H1 (cell line): ENCODE measurements around the gene ARHGEF28. TPM values are rescaled to one million over a fixed set of nuclear protein-coding genes. Genes with fewer than 3 reads are reported as not detected.

Experiments
- CTCF ChIA-PET: fragments of 300-600 bp; sonication (Branson Sonifier 250); formaldehyde crosslinking; loops from one replicate; lab custom pipeline; 2021; ENCODE audit not compliant: partially characterized antibody; lab: Charles Lee
- POLR2A ChIA-PET: fragments of 300-600 bp; sonication (Branson Sonifier 250); formaldehyde crosslinking; loops from one replicate; lab custom pipeline; 2021; ENCODE audit warnings: inconsistent platforms; ENCODE audit not compliant: partially characterized antibody; lab: Charles Lee
- DNase-seq, 2 experiments: peaks; one replicate each; pipeline versions ENCODE4 v3.0.0 to v3.0.0-alpha.2; 2010 to 2022; ENCODE audit warnings: low spot score in 2 of 2, low read depth in 1 of 2, mixed read lengths in 1 of 2
- FAIRE-seq: peaks from 2 replicates; lab custom pipeline; 2011; peaks lifted over from hg19 to GRCh38; lab: Jason Lieb, UNC
- H2AFZ ChIP-seq: 2 replicates; pipeline ENCODE4 v1.8.1; 2012; ENCODE audit warnings: low read length, inconsistent platforms
- H2AK5ac ChIP-seq: 2 replicates; pipeline ENCODE4 v1.6.1; 2013; ENCODE audit warnings: low read depth, low read length
- H2BK120ac ChIP-seq: replicated peaks from 2 replicates; pipeline ENCODE3; 2013; ENCODE audit warnings: low read depth, low read length, inconsistent platforms
- H2BK12ac ChIP-seq: 2 replicates; pipeline ENCODE4 v1.6.1; 2013; ENCODE audit warnings: low read depth, low read length
- H2BK15ac ChIP-seq: 2 replicates; pipeline ENCODE4 v1.6.1; 2013; ENCODE audit warnings: low read length
- H2BK20ac ChIP-seq: 2 replicates; pipeline ENCODE4 v1.6.1; 2013; ENCODE audit warnings: low read length
- H2BK5ac ChIP-seq: 2 replicates; pipeline ENCODE4 v1.6.1; 2013; ENCODE audit warnings: low read depth, low read length
- H3K14ac ChIP-seq: 2 replicates; pipeline ENCODE4 v1.6.1; 2013; ENCODE audit warnings: inconsistent platforms; ENCODE audit not compliant: insufficient read length
- H3K18ac ChIP-seq: 2 replicates; pipeline ENCODE4 v1.6.1; 2013; ENCODE audit warnings: low read length; ENCODE audit errors: extremely low read depth
- H3K23ac ChIP-seq: 2 replicates; pipeline ENCODE4 v1.6.1; 2013; ENCODE audit warnings: inconsistent platforms; ENCODE audit not compliant: insufficient read length
- H3K23me2 ChIP-seq: 2 replicates; pipeline ENCODE4 v1.6.1; 2013; ENCODE audit warnings: low read depth, low read length
- H3K27ac ChIP-seq: 2 replicates; pipeline ENCODE4 v1.6.1; 2011; ENCODE audit warnings: low read depth, low read length, inconsistent platforms
- H3K27me3 ChIP-seq, 4 experiments: replicated peaks in 1 of 4; 1 replicate in 1 of 4; 2 replicates in 3 of 4; pipeline versions ENCODE4 v1.6.1 to v1.8.1; 2011 to 2013; ENCODE audit warnings: low read length in 3 of 4, mild to moderate bottlenecking in 3 of 4, inconsistent platforms in 2 of 4, mixed read lengths in 2 of 4, moderate library complexity in 1 of 4; ENCODE audit not compliant: control insufficient read depth in 3 of 4, insufficient read depth in 3 of 4; ENCODE audit errors: extremely low read depth in 1 of 4
- H3K36me3 ChIP-seq, 4 experiments: 2 replicates each; pipeline versions ENCODE4 v1.6.1 to v1.8.1; 2011 to 2013; ENCODE audit warnings: mild to moderate bottlenecking in 4 of 4, low read length in 3 of 4, moderate library complexity in 2 of 4, control low read depth in 1 of 4, inconsistent platforms in 1 of 4; ENCODE audit not compliant: insufficient read depth in 4 of 4, control insufficient read depth in 2 of 4
- H3K4ac ChIP-seq: replicated peaks from 2 replicates; pipeline ENCODE3; 2013; ENCODE audit warnings: low read length, low read depth, mixed read lengths, inconsistent platforms; ENCODE audit not compliant: insufficient read length
- H3K4me1 ChIP-seq, 4 experiments: replicated peaks in 1 of 4; 1 replicate in 1 of 4; 2 replicates in 3 of 4; pipeline versions ENCODE4 v1.6.1 to v1.8.1; 2011 to 2013; ENCODE audit warnings: low read length in 3 of 4, inconsistent platforms in 2 of 4, mixed read lengths in 1 of 4; ENCODE audit not compliant: insufficient read depth in 4 of 4, control insufficient read depth in 3 of 4
- H3K4me2 ChIP-seq, 2 experiments: 2 replicates each; pipeline versions ENCODE4 v1.6.1 to v1.8.1; 2011 to 2013; ENCODE audit warnings: low read depth in 2 of 2, low read length in 2 of 2, control low read depth in 1 of 2, inconsistent platforms in 1 of 2, mild to moderate bottlenecking in 1 of 2; ENCODE audit not compliant: insufficient read depth in 1 of 2
- H3K4me3 ChIP-seq, 4 experiments: fragments of 200-600, 300-600 bp in 1 of 4; sonication (generic), shearing (Covaris generic), sonication (Bioruptor Twin) in 1 of 4; 2 replicates each; pipeline versions ENCODE4 v1.5.1 to v1.8.1; 2011 to 2016; ENCODE audit warnings: low read length in 4 of 4, low read depth in 3 of 4, control low read depth in 2 of 4, inconsistent platforms in 2 of 4, mild to moderate bottlenecking in 2 of 4, mixed read lengths in 1 of 4, moderate library complexity in 1 of 4; ENCODE audit not compliant: insufficient read depth in 2 of 4; ENCODE audit errors: extremely low read depth in 1 of 4
- H3K56ac ChIP-seq: replicated peaks from 2 replicates; pipeline ENCODE3; 2013; ENCODE audit warnings: low read depth, mild to moderate bottlenecking, mixed read lengths, low read length, inconsistent platforms; ENCODE audit not compliant: insufficient read length
- H3K79me1 ChIP-seq: 2 replicates; pipeline ENCODE4 v1.6.1; 2013; ENCODE audit warnings: low read depth, low read length, control low read depth
- H3K79me2 ChIP-seq, 2 experiments: 2 replicates each; pipeline versions ENCODE4 v1.6.1 to v1.8.1; 2012 to 2013; ENCODE audit warnings: low read length in 2 of 2, mild to moderate bottlenecking in 2 of 2, inconsistent platforms in 1 of 2; ENCODE audit not compliant: insufficient read depth in 2 of 2, control insufficient read depth in 1 of 2
- H3K9ac ChIP-seq, 4 experiments: replicated peaks in 1 of 4; 1 replicate in 1 of 4; 2 replicates in 3 of 4; pipeline versions ENCODE4 v1.6.1 to v1.8.1; 2011 to 2013; ENCODE audit warnings: low read depth in 3 of 4, low read length in 3 of 4, control low read depth in 2 of 4, mild to moderate bottlenecking in 2 of 4, moderate library complexity in 2 of 4, inconsistent platforms in 1 of 4; ENCODE audit errors: extremely low read depth in 1 of 4
- H3K9me3 ChIP-seq, 2 experiments: 2 replicates each; pipeline versions ENCODE4 v1.6.1 to v1.8.1; 2012 to 2013; ENCODE audit warnings: mild to moderate bottlenecking in 2 of 2, moderate library complexity in 2 of 2, control low read depth in 1 of 2, inconsistent platforms in 1 of 2, low read depth in 1 of 2, low read length in 1 of 2, mixed read lengths in 1 of 2; ENCODE audit not compliant: insufficient read depth in 2 of 2
- H4K20me1 ChIP-seq, 2 experiments: replicated peaks in 1 of 2; 2 replicates each; pipeline versions ENCODE3 to v1.8.1; 2011 to 2013; ENCODE audit warnings: inconsistent platforms in 2 of 2, low read length in 2 of 2, mild to moderate bottlenecking in 1 of 2; ENCODE audit not compliant: insufficient read depth in 2 of 2, control insufficient read depth in 1 of 2
- H4K5ac ChIP-seq: 2 replicates; pipeline ENCODE4 v1.6.1; 2013; ENCODE audit warnings: low read length, low read depth, mixed read lengths, inconsistent platforms; ENCODE audit not compliant: insufficient read length
- H4K8ac ChIP-seq: 2 replicates; pipeline ENCODE4 v1.8.0; 2013; ENCODE audit warnings: mild to moderate bottlenecking, moderate library complexity, low read length, inconsistent platforms; ENCODE audit not compliant: insufficient read depth; ENCODE audit errors: extremely low read depth
- H4K91ac ChIP-seq: replicated peaks from 2 replicates; pipeline ENCODE3; 2013; ENCODE audit warnings: low read length, mixed read lengths, inconsistent platforms; ENCODE audit not compliant: insufficient read length
- BRCA1 ChIP-seq: IDR thresholded peaks from 2 replicates; pipeline ENCODE4 v1.6.1; 2012; ENCODE audit warnings: low read depth, low read length, improper control_type of control experiment
- CBX8 ChIP-seq: fragments of 300-800, 300-1000 bp; sonication (generic); IDR thresholded peaks from 2 replicates; pipeline ENCODE4 v1.7.1; 2016; ENCODE audit warnings: low read depth, low read length, borderline replicate concordance
- EGR1 ChIP-seq: IDR thresholded peaks from 2 replicates; pipeline ENCODE4 v1.6.1; 2011; ENCODE audit warnings: low read depth, low read length, borderline replicate concordance
- MAFK ChIP-seq: IDR thresholded peaks from 2 replicates; pipeline ENCODE4 v1.6.1; 2012; ENCODE audit warnings: low read depth, mild to moderate bottlenecking, improper control_type of control experiment, low read length
- TBP ChIP-seq: IDR thresholded peaks from 2 replicates; pipeline ENCODE4 v1.6.1; 2011; ENCODE audit warnings: low read depth, low read length, improper control_type of control experiment
- ZNF274 ChIP-seq: IDR thresholded peaks from 2 replicates; pipeline ENCODE4 v1.7.0; 2012; ENCODE audit warnings: low read length, borderline replicate concordance; ENCODE audit errors: extremely low read depth
- WGBS, 2 experiments: shearing (Covaris generic) in 1 of 2; methylation state at CpG; one replicate each; pipeline versions ENCODE4 v1.1.6 to v1.1.7; 2013 to 2015; ENCODE audit warnings: low lambda C conversion rate in 2 of 2, mixed read lengths in 2 of 2, inconsistent platforms in 1 of 2, low coverage in 1 of 2, missing lambda C conversion rate in 1 of 2; ENCODE audit not compliant: insufficient replicate concordance in 2 of 2, insufficient coverage in 1 of 2, insufficient read length in 1 of 2; ENCODE audit errors: extremely low coverage in 1 of 2, missing lambda C conversion rate in 1 of 2; 5-methylcytosine and 5-hydroxymethylcytosine counted together
- polyA plus RNA-seq, 7 experiments: library from polyadenylated mRNA; depleted of rRNA in 3 of 7; stranded (reverse) in 5 of 7; unstranded in 2 of 7; fragments of >200 nt in 5 of 7; fragments of 200-250 nt in 2 of 7; gene quantifications; 1 replicate in 5 of 7; 2 replicates in 1 of 7; 4 replicates in 1 of 7; pipeline versions ENCODE4 v1.2.1 to v1.2.3, GENCODE V29; 2011 to 2013; ENCODE audit warnings: missing spikeins in 2 of 7, mixed read lengths in 2 of 7
- total RNA-seq: library from RNA; stranded (reverse); fragmentation: NEBNext Ultra II Directional; extraction: Animal tissue kit (Norgen Biotek cat#: 25700); gene quantifications from 2 replicates; pipeline ENCODE4 v1.2.1, GENCODE V29; 2021

Gene ARHGEF28
- total and polyA plus RNA-seq, 2 of the 8 experiments (the other 6 are each of a cell fraction or from before 2014, with no cell fraction given) = 0.33 to 1.0 TPM

DNA sequence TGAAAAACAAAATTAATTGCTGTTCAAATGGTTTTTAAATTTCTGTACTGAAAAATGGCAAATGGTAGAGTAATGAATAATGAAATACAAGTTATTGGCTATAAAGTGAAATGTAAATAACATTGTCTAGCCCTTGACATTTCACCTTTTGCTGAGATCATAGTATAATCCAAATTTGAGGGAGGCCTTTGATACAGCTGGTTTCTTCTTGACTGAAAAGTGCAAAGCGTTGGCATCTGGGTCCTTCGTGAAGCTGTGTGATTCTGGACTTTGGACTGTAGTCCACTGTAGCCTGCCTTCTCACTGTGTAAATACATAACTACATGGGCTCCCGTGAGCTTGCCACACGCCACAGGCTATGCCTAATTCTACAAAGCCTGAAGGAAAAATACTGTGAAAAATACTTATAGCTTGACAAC lies 52.3 kb downstream of the ARHGEF28 start:
- no peak overlapping the region for H2BK20ac ChIP-seq
- H3K23me2 ChIP-seq = no peaks in the 10 kb centered on the region
- H2AK5ac ChIP-seq = no peak overlapping the region
- TF ChIP-seq CBX8 (no peak), EGR1 (no peak), TBP (no peak), MAFK (no peak), BRCA1 (no peak), ZNF274 (no peak)
- no peak overlapping the region for H2BK12ac ChIP-seq
- DNase-seq = no peak
- H3K4me2 ChIP-seq = no peak overlapping the region
- no peaks in the 10 kb centered on the region for H3K36me3 ChIP-seq
- H2BK15ac ChIP-seq = no peak overlapping the region
- H3K27ac ChIP-seq = no peak overlapping the region
- 86% methylated on average over 4 of the region's 4 CpGs; no CpG with 5 or more reads in 1 of the 2 experiments for WGBS, 2 experiments
- H3K79me1 ChIP-seq = no peaks in the 10 kb centered on the region
- no peak for FAIRE-seq
- no peak overlapping the region for H3K18ac ChIP-seq
- H3K4me3 ChIP-seq = no peak overlapping the region
- H4K20me1 ChIP-seq = no peaks in the 10 kb centered on the region
- ChIA-PET POLR2A (no interaction called here), CTCF (interaction anchor here (1.0 to 1.1 kb wide), 2 partner anchors 83 to 165 kb away, joined by 3 read pairs; no protein-coding TSS in a partner anchor)
- no peak overlapping the region for H2BK120ac ChIP-seq
- no peak overlapping the region for H4K91ac ChIP-seq
- H2BK5ac ChIP-seq = no peak overlapping the region
- H3K14ac ChIP-seq = no peak overlapping the region
- no peaks in the 10 kb centered on the region for H3K4me1 ChIP-seq
- H3K27me3 ChIP-seq = no peaks in the 10 kb centered on the region
- H3K9ac ChIP-seq = no peak overlapping the region
- H2AFZ ChIP-seq = no peak overlapping the region
- no peak overlapping the region for H4K5ac ChIP-seq
- H3K56ac ChIP-seq = no peak overlapping the region
- no peaks in the 10 kb centered on the region for H3K9me3 ChIP-seq
- no peak overlapping the region for H3K23ac ChIP-seq
- no peak overlapping the region for H3K4ac ChIP-seq
- H4K8ac ChIP-seq = no peak overlapping the region
- no peaks in the 10 kb centered on the region for H3K79me2 ChIP-seq
